AG09309 (cell line): Measurements from ENCODE around the gene SCN5A.

Experiments used
- DNase-seq: peaks from one replicate; pipeline ENCODE4 v3.0.0-alpha.2; 2010; ENCODE audit warnings: low read depth
- H3K4me3 ChIP-seq: 2 replicates; pipeline ENCODE4 v1.5.1; 2011; ENCODE audit warnings: mild to moderate bottlenecking, low read depth, low read length, moderate library complexity; ENCODE audit not compliant: control insufficient read depth
- TF ChIP-seq, protein P1 (sequence below): IDR thresholded peaks from 2 replicates; pipeline ENCODE4 v1.5.1; 2011; ENCODE audit warnings: mild to moderate bottlenecking, low read depth, low read length, inconsistent platforms; ENCODE audit not compliant: insufficient read depth, control insufficient read depth; ENCODE audit errors: missing control alignments

Gene SCN5A

DNA sequence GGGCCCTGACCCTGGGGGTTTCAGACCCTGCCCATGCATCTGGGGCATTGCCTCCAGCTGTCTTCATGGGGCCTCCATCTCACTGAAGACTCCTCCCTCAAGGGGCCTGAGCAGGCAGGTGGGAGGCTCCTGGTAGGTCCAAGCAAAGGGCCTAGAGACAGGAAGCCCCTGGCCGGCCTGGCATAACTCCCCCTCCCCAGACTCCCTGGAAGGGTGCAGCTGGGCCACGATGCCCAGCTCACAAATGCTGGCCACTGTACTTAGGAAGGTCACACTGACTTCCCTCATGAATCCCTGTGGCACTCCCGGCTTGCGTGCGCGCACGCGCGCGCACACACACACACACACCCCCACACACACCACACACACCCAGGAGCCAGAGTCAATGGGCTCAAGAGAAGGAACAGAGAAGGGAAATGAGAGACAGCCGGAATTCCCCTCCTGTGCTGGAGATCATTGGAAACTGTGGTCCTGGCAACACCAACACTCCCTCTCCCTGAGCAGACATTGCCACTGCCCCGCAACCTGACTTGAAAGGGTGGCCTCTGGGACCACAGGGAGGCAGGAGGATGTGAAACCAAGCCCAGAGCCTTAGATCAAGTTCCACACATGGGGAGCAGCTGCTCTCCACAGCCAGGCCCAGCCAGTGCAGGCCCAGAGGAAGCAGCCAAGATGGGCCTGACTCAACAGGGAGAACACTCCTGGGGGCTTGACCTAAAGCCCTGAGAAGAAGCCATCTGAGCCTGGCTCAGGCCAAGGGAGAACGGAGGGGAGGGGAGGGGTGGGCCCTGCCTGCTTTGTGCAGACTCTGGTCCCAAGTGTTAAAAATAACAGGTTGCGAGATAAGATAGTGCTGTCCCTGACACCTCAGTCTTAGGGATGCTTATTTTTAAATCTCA, 69.7 kb downstream of the SCN5A start:
- no peak for DNase-seq
- TF ChIP-seq, protein P1, sequence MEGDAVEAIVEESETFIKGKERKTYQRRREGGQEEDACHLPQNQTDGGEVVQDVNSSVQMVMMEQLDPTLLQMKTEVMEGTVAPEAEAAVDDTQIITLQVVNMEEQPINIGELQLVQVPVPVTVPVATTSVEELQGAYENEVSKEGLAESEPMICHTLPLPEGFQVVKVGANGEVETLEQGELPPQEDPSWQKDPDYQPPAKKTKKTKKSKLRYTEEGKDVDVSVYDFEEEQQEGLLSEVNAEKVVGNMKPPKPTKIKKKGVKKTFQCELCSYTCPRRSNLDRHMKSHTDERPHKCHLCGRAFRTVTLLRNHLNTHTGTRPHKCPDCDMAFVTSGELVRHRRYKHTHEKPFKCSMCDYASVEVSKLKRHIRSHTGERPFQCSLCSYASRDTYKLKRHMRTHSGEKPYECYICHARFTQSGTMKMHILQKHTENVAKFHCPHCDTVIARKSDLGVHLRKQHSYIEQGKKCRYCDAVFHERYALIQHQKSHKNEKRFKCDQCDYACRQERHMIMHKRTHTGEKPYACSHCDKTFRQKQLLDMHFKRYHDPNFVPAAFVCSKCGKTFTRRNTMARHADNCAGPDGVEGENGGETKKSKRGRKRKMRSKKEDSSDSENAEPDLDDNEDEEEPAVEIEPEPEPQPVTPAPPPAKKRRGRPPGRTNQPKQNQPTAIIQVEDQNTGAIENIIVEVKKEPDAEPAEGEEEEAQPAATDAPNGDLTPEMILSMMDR: no peak
- H3K4me3 ChIP-seq: no peak overlapping the region

DNA sequence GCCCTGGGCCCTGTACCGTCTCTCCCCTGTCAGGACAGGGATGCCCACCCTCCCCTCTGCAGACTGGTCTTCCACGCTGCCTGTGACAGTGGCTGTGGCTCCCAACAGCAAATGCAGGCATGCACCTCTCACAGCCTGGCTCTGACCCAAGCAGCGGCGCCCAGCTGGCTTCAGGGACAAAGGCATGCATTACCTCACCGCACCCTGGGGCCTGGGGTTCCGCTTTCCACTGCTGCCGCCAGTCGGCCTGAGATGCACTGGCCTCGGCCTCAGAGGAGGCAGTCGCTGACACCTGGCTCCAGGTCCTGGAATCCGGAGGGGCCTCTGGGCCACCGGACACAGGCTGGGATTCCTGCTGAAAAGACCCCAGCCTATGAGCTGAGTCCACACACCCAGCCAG, 70.3 kb downstream of the SCN5A start:
- TF ChIP-seq, protein P1: no peak
- no peak for DNase-seq
- H3K4me3 ChIP-seq: no peak overlapping the region

DNA sequence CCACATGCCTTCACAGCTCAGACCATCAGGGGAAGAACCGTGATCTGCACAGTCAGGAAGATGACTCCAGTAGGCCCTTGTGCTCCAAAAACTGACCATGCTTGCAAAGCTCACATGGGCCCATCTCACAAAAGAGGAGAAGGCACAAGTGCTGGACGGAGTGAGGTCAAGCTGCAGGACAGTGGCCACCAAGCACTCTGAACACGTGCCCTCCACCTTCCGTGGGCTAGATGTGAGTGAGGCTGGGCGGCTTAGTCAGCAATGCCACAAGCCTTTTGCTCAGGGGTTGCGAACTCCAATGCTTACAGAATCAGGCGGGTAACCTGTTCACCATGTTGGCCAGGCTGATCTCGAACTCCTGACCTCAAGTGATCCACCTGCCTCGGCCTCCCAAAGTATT, 70.9 kb downstream of the SCN5A start:
- no peak overlapping the region for H3K4me3 ChIP-seq
- no peak for DNase-seq
- TF ChIP-seq, protein P1: no peak

DNA sequence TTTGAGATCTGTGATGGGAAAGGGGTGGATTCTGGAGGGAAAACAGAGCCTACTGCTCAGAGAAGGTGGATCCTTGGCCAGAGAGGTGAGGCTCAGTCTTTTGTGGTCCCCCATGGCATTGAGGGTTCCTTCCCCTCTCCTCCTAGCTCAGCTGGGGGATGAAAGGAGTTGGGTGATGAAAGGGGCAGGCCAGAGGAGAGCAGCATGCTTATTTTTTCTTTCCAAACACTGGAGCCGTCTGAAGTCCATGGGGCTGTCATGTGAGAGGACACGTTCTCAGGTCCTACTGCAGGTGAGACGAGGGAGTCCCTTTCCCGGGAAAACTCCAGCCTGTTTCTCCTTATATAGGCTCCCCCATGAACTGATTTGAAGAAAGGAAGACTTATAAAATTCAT, 71.4 kb downstream of the SCN5A start:
- no peak overlapping the region for H3K4me3 ChIP-seq
- TF ChIP-seq, protein P1: no peak
- DNase-seq: no peak

DNA sequence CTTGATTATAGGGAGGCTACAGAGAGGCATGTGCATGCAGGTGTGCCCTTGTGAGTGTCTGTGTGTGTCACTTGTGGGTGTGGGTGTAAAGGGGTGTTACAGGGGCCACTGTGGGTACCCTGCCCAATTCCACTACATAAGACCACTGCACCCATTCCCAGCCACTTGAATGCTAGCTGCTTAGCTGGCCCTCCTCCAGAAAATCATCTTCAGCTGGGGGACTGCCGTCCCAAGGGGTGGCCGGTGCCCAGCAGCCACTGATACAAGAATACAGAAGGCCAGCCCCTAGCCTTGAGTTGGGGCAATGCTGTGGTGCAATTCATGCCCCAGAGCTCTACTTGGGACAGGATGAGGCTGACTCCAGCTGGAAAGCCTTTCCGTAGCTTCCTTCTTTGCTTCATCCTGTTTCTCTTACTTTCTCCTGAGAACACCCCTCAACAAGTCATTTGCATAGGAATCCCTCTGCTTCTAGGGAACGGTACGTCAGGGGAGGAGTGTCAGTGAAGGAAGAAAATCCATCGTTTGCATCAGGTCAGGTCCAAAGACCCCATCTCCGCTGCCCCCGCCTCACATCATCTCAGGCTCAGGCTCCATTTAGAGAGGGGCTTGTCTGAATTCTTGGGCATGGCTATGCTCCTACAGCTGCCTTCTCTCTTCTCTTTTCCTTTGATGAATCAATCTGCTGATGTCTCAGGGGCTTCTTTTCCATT, 72.0 kb downstream of the SCN5A start:
- no peak for DNase-seq
- TF ChIP-seq, protein P1: no peak

DNA sequence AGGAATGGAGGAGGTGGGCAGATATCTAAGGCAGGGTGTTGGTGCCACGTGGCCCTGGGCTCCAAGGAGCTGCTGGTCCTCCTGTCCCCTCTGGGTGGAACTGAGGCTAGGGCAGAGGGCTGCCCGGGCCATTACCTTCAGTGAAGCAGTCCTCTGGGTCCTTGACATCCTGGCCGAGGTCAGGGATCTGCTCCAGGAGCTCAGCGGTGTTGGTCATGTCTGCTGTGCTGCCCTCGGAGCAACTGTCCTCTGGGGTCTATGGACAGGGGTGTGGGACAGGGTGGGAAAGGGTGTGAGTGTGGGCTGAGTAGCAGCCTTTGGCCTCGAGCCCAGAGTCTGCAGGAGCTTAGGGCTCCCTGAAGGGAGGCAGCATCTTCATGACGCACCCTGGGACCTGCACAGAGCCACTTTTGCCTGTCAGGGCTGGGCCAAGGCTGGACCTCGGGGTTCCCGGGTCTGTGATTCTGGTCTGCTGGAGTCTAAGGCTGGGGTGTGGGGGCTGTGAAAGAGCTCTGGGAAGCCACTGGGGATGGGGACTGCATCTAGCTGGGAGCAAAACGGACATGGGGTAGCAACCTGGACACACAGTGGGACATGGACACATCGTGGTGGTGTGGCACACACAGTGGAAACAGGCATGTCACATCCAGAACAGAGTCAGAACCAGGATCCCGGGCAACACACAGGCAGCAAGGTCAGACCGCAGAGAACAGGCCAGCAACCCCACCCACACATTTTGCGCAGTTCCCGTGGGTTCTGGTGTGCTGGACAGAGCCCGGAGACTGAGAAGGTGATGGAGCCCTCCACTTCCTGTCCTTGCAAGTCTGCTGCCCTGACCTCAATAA, 72.7 kb downstream of the SCN5A start:
- TF ChIP-seq, protein P1: no peak
- no peak for DNase-seq
- H3K4me3 ChIP-seq: no peak overlapping the region

More for the DNA sequence above, 72.0 kb downstream of the SCN5A start:
- no peak overlapping the region for H3K4me3 ChIP-seq
